ENCODE results near the gene IFITM5. TPM values are rescaled to one million over a fixed set of nuclear protein-coding genes. Genes with fewer than 3 reads are reported as not detected.

Gene IFITM5
- total and polyA plus RNA-seq, 2 of the 8 experiments (the other 6 are each of a cell fraction or from before 2014, with no cell fraction given) = not detected

DNA sequence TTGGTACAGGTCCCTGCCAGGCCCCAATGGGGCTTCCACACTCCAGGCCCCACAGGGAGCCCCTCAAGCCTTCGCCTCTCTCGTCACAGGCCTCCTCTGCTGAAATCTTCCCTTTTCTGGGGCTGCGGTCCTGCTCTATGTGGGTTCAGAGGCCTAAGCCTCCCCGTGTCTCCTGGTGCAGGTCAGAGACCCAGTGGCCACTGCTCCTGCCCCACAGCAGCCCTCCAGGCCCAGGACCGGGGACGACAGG lies 27.2 kb upstream of the IFITM5 start:
- DNase-seq (ENCODE audit: low read depth in 1 of 2, low spot score in 2 of 2) (peak in 1 of 2 experiments; percentile 43), FAIRE-seq (no peak)
- Histone ChIP-seq H3K4ac (replicated peaks; ENCODE audit: insufficient read length, low read depth, low read length) (no peak overlapping the region), H3K27ac (ENCODE audit: low read depth, low read length) (no peak overlapping the region), H3K9ac (replicated peaks in 1 of 4; ENCODE audit: extremely low read depth in 1 of 4, low read depth in 3 of 4, low read length in 3 of 4) (no peak overlapping the region), H3K18ac (ENCODE audit: extremely low read depth, low read length) (peak overlapping the region; percentile 78; the same call in 1 of the 2 replicates), H3K14ac (ENCODE audit: insufficient read length) (no peak overlapping the region), H3K27me3 (replicated peaks in 1 of 4; ENCODE audit: control insufficient read depth in 3 of 4, extremely low read depth in 1 of 4, insufficient read depth in 3 of 4, low read length in 3 of 4) (no peaks in the 10 kb centered on the region), H2BK12ac (ENCODE audit: low read depth, low read length) (peak overlapping the region; percentile 64; the same call in 1 of the 2 replicates), H4K8ac (ENCODE audit: extremely low read depth, insufficient read depth, low read length) (peak overlapping the region; percentile 62; the same call in 1 of the 2 replicates), H2BK120ac (replicated peaks; ENCODE audit: low read depth, low read length) (no peak overlapping the region), H3K23ac (ENCODE audit: insufficient read length) (no peak overlapping the region), H2BK15ac (ENCODE audit: low read length) (no peak overlapping the region), H3K79me2 (ENCODE audit: control insufficient read depth in 1 of 2, insufficient read depth in 2 of 2, low read length in 2 of 2) (no peaks in the 10 kb centered on the region), H3K56ac (replicated peaks; ENCODE audit: insufficient read length, low read depth, low read length) (peak overlapping the region; percentile 42), H2BK5ac (ENCODE audit: low read depth, low read length) (peak overlapping the region; percentile 31; the same call in 1 of the 2 replicates), H3K9me3 (ENCODE audit: insufficient read depth in 2 of 2, low read depth in 1 of 2, low read length in 1 of 2) (peaks cover 4% of the 10 kb centered on the region in 2 experiments; a peak in 1 of 4 replicates), H2AFZ (ENCODE audit: low read length) (no peak overlapping the region), H2BK20ac (ENCODE audit: low read length) (peak overlapping the region; percentile 26; the same call in 1 of the 2 replicates), H3K4me2 (ENCODE audit: insufficient read depth in 1 of 2, low read depth in 2 of 2, low read length in 2 of 2) (no peak overlapping the region), H3K36me3 (ENCODE audit: control insufficient read depth in 2 of 4, insufficient read depth in 4 of 4, low read length in 3 of 4) (no peaks in the 10 kb centered on the region), H4K20me1 (replicated peaks in 1 of 2; ENCODE audit: control insufficient read depth in 1 of 2, insufficient read depth in 2 of 2, low read length in 2 of 2) (no peaks in the 10 kb centered on the region), H3K4me3 (ENCODE audit: extremely low read depth in 1 of 4, insufficient read depth in 2 of 4, low read depth in 3 of 4, low read length in 4 of 4) (no peak overlapping the region), H3K23me2 (ENCODE audit: low read depth, low read length) (no peaks in the 10 kb centered on the region), H2AK5ac (ENCODE audit: low read depth, low read length) (no peak overlapping the region), H4K91ac (replicated peaks; ENCODE audit: insufficient read length, low read length) (peak overlapping the region; percentile 93), H4K5ac (ENCODE audit: insufficient read length, low read depth, low read length) (no peak overlapping the region), H3K79me1 (ENCODE audit: low read depth, low read length) (no peaks in the 10 kb centered on the region), H3K4me1 (replicated peaks in 1 of 4; ENCODE audit: control insufficient read depth in 3 of 4, insufficient read depth in 4 of 4, low read length in 3 of 4) (peaks cover 0 to 14% (median 2%) of the 10 kb centered on the region in 4 experiments; a peak in 4 of 7 replicates)
- ChIA-PET POLR2A (ENCODE audit: partially characterized antibody) (interaction anchor here (1.1 to 1.2 kb wide), 2 partner anchors 17 to 26 kb away, joined by 3 read pairs; no protein-coding TSS in a partner anchor), CTCF (ENCODE audit: partially characterized antibody) (interaction anchor here (2.4 kb wide), 1 partner anchor 10 kb away, joined by 6 read pairs; no protein-coding TSS in a partner anchor)
- TF ChIP-seq, protein P1, sequence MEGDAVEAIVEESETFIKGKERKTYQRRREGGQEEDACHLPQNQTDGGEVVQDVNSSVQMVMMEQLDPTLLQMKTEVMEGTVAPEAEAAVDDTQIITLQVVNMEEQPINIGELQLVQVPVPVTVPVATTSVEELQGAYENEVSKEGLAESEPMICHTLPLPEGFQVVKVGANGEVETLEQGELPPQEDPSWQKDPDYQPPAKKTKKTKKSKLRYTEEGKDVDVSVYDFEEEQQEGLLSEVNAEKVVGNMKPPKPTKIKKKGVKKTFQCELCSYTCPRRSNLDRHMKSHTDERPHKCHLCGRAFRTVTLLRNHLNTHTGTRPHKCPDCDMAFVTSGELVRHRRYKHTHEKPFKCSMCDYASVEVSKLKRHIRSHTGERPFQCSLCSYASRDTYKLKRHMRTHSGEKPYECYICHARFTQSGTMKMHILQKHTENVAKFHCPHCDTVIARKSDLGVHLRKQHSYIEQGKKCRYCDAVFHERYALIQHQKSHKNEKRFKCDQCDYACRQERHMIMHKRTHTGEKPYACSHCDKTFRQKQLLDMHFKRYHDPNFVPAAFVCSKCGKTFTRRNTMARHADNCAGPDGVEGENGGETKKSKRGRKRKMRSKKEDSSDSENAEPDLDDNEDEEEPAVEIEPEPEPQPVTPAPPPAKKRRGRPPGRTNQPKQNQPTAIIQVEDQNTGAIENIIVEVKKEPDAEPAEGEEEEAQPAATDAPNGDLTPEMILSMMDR (IDR thresholded peaks at IDR 0.05; ENCODE audit: control extremely low read depth in 1 of 3, insufficient read depth in 1 of 3, low read depth in 1 of 3, low read length in 3 of 3) = no peak
- TF ChIP-seq BACH1 (IDR thresholded peaks at IDR 0.05; ENCODE audit: low read length) = no peak
- 86% methylated on average over 6 of the region's 6 CpGs; no CpG with 5 or more reads in 1 of the 2 experiments for WGBS, 2 experiments (ENCODE audit: extremely low coverage in 1 of 2, insufficient coverage in 1 of 2, insufficient read length in 1 of 2, insufficient replicate concordance in 2 of 2, low coverage in 1 of 2, low lambda C conversion rate in 2 of 2, missing lambda C conversion rate in 1 of 2)
